Measurements from ENCODE around the gene LCN2. TPM values are rescaled to one million over a fixed set of nuclear protein-coding genes. Genes with fewer than 3 reads are reported as not detected.

Gene LCN2
- total RNA-seq, 1 donor from 2014 or later = 14.3 TPM

DNA sequence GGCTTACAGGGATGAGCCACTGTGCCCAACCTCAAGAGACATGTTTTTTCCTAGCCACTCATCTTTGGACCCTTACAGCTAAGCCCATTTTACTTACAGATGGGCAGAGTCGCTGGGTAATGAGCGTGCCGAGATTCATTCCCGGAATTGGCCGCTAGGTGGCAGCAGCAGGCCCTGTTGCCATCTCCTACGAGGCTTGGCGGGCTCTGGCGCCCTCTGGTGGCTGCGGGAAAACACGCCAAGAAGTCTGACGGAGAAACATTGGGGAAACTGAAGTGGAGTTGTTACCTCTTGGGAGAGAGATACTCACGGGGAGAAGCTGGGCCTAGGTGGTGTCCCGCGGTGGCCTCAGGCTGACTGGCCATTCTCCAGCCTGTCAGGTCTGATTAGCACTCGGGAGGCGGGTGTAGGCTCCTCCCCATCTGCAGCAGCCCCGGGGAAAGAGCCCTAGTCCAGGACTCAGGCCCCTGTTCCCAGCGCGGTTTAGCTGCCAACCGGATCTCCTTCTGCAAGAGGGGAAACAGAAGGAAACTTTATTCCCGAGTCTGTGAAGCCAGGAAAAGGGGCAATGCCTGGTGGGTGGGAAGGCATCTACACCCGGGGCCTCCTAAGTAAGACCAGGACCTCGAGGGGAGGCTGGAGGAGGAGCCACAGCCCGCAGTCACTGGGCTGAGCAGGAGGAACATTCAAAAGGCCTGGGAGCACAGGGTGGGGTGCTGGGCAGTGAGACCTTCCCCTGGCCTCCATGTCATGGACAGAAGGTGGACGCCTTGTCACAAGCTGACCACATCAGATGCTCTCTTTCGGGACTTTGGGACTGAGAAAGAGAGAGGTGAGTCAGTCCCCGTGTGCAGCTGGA, 31.4 kb upstream of the LCN2 start:
- Histone ChIP-seq H3K36me3 (peaks cover 24% of the 10 kb centered on the region), H3K4me1 (peaks cover 11% of the 10 kb centered on the region), H3K27me3 (no peaks in the 10 kb centered on the region), H3K9me3 (no peaks in the 10 kb centered on the region), H3K27ac (no peak overlapping the region), H3K4me3 (no peak overlapping the region)
- intact Hi-C loops (cut with DNase I) = loop anchor here (10.0 kb wide), 1 partner anchor 173 kb away; no protein-coding TSS in a partner anchor
- DNase-seq (peak; percentile 96), ATAC-seq (peak; percentile 92)
- peak; percentile 100 for TF ChIP-seq CTCF (IDR thresholded peaks at IDR 0.05)

- Histone ChIP-seq H3K9me3 (no peaks in the 10 kb centered on the region), H3K27me3 (no peaks in the 10 kb centered on the region), H3K4me1 (peaks cover 11% of the 10 kb centered on the region), H3K36me3 (peaks cover 28% of the 10 kb centered on the region), H3K4me3 (no peak overlapping the region), H3K27ac (no peak overlapping the region)
- no peak for DNase-seq
- no peak for ATAC-seq
- intact Hi-C loops (cut with DNase I) = loop anchor here (10.0 kb wide), 1 partner anchor 174 kb away; no protein-coding TSS in a partner anchor
- no peak for TF ChIP-seq CTCF (IDR thresholded peaks at IDR 0.05)
Measured at GRCh38 chr9:128118472-128118857, 30.8 kb upstream of the LCN2 start.

GRCh38 chr9:128118971-128119665, 30.1 kb upstream of the LCN2 start:
- no peak for ATAC-seq
- peaks cover 34% of the 10 kb centered on the region for H3K36me3 ChIP-seq
- no peak overlapping the region for H3K27ac ChIP-seq
- H3K4me3 ChIP-seq = no peak overlapping the region
- H3K9me3 ChIP-seq = no peaks in the 10 kb centered on the region
- no peaks in the 10 kb centered on the region for H3K27me3 ChIP-seq
- intact Hi-C loops (cut with DNase I) = loop anchor here (10.0 kb wide), 1 partner anchor 174 kb away; no protein-coding TSS in a partner anchor
- TF ChIP-seq CTCF (IDR thresholded peaks at IDR 0.05) = no peak
- H3K4me1 ChIP-seq = peaks cover 11% of the 10 kb centered on the region
- DNase-seq = no peak

GRCh38 chr9:128120061-128120740, 29.1 kb upstream of the LCN2 start:
- no peak for DNase-seq
- no peaks in the 10 kb centered on the region for H3K9me3 ChIP-seq
- H3K4me1 ChIP-seq = peaks cover 11% of the 10 kb centered on the region
- peaks cover 36% of the 10 kb centered on the region for H3K36me3 ChIP-seq
- H3K27ac ChIP-seq = no peak overlapping the region
- no peak for TF ChIP-seq CTCF (IDR thresholded peaks at IDR 0.05)
- no peak for ATAC-seq
- H3K4me3 ChIP-seq = no peak overlapping the region
- intact Hi-C loops (cut with DNase I) = no loop called here
- H3K27me3 ChIP-seq = no peaks in the 10 kb centered on the region

GRCh38 chr9:128120741-128121465, 28.4 kb upstream of the LCN2 start:
- no peaks in the 10 kb centered on the region for H3K27me3 ChIP-seq
- TF ChIP-seq CTCF (IDR thresholded peaks at IDR 0.05) = no peak
- intact Hi-C loops (cut with DNase I) = no loop called here
- H3K9me3 ChIP-seq = no peaks in the 10 kb centered on the region
- peaks cover 15% of the 10 kb centered on the region for H3K4me1 ChIP-seq
- peaks cover 36% of the 10 kb centered on the region for H3K36me3 ChIP-seq
- no peak overlapping the region for H3K27ac ChIP-seq
- no peak for ATAC-seq
- DNase-seq = no peak
- no peak overlapping the region for H3K4me3 ChIP-seq
